Loucy (cell line): ENCODE measurements around the gene PILRA.

Source experiments
- H2AFZ ChIP-seq: fragments of 200-600 bp; sonication (generic); 2 replicates; pipeline ENCODE4 v1.6.0; 2016; ENCODE audit warnings: antibody characterized with exemption, mild to moderate bottlenecking, low read length, moderate library complexity
- H3F3A ChIP-seq: fragments of 200-600 bp; 2 replicates; pipeline ENCODE4 v1.6.0; 2016; ENCODE audit warnings: antibody characterized with exemption, low read depth, mild to moderate bottlenecking
- H3K27me3 ChIP-seq: fragments of 200-600 bp; sonication (generic); 2 replicates; pipeline ENCODE4 v1.6.1; 2014; ENCODE audit warnings: low read length, mild to moderate bottlenecking; ENCODE audit not compliant: insufficient read depth, poor library complexity, severe bottlenecking
- H3K36me3 ChIP-seq: fragments of 200-600 bp; sonication (generic); 2 replicates; pipeline ENCODE4 v1.6.1; 2016; ENCODE audit warnings: low read length; ENCODE audit not compliant: insufficient read depth
- H3K4me1 ChIP-seq: fragments of 200-600 bp; sonication (generic); 2 replicates; pipeline ENCODE4 v1.5.1; 2014; ENCODE audit warnings: low read length, mild to moderate bottlenecking; ENCODE audit not compliant: insufficient read depth, poor library complexity, severe bottlenecking
- H3K4me2 ChIP-seq: fragments of 200-600 bp; sonication (generic); 2 replicates; pipeline ENCODE4 v1.6.0; 2014; ENCODE audit warnings: antibody characterized with exemption, low read length, low read depth, mild to moderate bottlenecking; ENCODE audit not compliant: poor library complexity, severe bottlenecking
- H3K4me3 ChIP-seq: fragments of 200-600 bp; sonication (generic); 2 replicates; pipeline ENCODE4 v1.5.1; 2014; ENCODE audit warnings: low read length, mild to moderate bottlenecking, mixed read lengths; ENCODE audit not compliant: poor library complexity, severe bottlenecking
- H3K79me2 ChIP-seq: fragments of 200-600 bp; sonication (generic); 2 replicates; pipeline ENCODE4 v1.6.1; 2014; ENCODE audit warnings: low read length; ENCODE audit not compliant: insufficient read depth
- H3K9ac ChIP-seq: fragments of 200-600 bp; sonication (generic); 2 replicates; pipeline ENCODE4 v1.6.0; 2014; ENCODE audit warnings: mild to moderate bottlenecking, low read depth, low read length, moderate library complexity; ENCODE audit not compliant: poor library complexity, severe bottlenecking
- H3K9me2 ChIP-seq: fragments of 200-600 bp; sonication (generic); replicated peaks from 2 replicates; pipeline ENCODE4 v1.6.1; 2016; ENCODE audit warnings: low read depth, low read length, mixed read lengths
- H3K9me3 ChIP-seq: fragments of 200-600 bp; sonication (generic); 2 replicates; pipeline ENCODE4 v1.6.1; 2014; ENCODE audit warnings: mild to moderate bottlenecking, antibody characterized with exemption, low read length, low read depth; ENCODE audit not compliant: insufficient read depth
- H4K20me1 ChIP-seq: fragments of 200-600 bp; sonication (generic); 2 replicates; pipeline ENCODE4 v1.6.0; 2014; ENCODE audit warnings: antibody characterized with exemption, low read length, mild to moderate bottlenecking; ENCODE audit not compliant: insufficient read depth, poor library complexity, severe bottlenecking
- CTCF ChIP-seq: fragments of 200-600 bp; sonication (generic); conservative IDR thresholded peaks from 2 replicates; pipeline ENCODE4 v1.5.1; 2014; ENCODE audit warnings: mild to moderate bottlenecking, antibody characterized with exemption, low read length
- EZH2phosphoT487 ChIP-seq: fragments of 200-600 bp; IDR thresholded peaks from 2 replicates; pipeline ENCODE4 v1.6.1; 2018; ENCODE audit warnings: antibody characterized with exemption, mild to moderate bottlenecking, moderate library complexity, borderline replicate concordance

Gene PILRA

GRCh38 chr7:100433276-100433591, 59.9 kb downstream of the PILRA start:
- Histone ChIP-seq H3K9ac (peak overlapping the region; percentile 98), H3K9me3 (no peaks in the 10 kb centered on the region), H3K27me3 (no peaks in the 10 kb centered on the region), H4K20me1 (peaks cover 54% of the 10 kb centered on the region), H2AFZ (no peak overlapping the region), H3K4me2 (peak overlapping the region; percentile 83), H3K36me3 (peaks cover 33% of the 10 kb centered on the region; the same call in 1 of the 2 replicates), H3K4me1 (peaks cover 49% of the 10 kb centered on the region), H3K79me2 (peaks cover 66% of the 10 kb centered on the region), H3K9me2 (no peaks in the 10 kb centered on the region), H3K4me3 (peak overlapping the region; percentile 85), H3F3A (0 out of 2 replicates have a peak, but pooled peaks cover 6% of the 10 kb centered on the region)
- TF ChIP-seq CTCF (no peak), EZH2phosphoT487 (no peak)

GRCh38 chr7:100433592-100434296, 60.5 kb downstream of the PILRA start:
- Histone ChIP-seq H3K4me3 (peak overlapping the region; percentile 85), H3K9ac (no peak overlapping the region), H2AFZ (no peak overlapping the region), H3K9me3 (no peaks in the 10 kb centered on the region), H3K4me2 (peak overlapping the region; percentile 83), H3K36me3 (peaks cover 33% of the 10 kb centered on the region; the same call in 1 of the 2 replicates), H3K9me2 (no peaks in the 10 kb centered on the region), H3K79me2 (peaks cover 66% of the 10 kb centered on the region), H3F3A (0 out of 2 replicates have a peak, but pooled peaks cover 6% of the 10 kb centered on the region), H4K20me1 (peaks cover 54% of the 10 kb centered on the region), H3K27me3 (no peaks in the 10 kb centered on the region), H3K4me1 (peaks cover 49% of the 10 kb centered on the region)
- TF ChIP-seq EZH2phosphoT487 (no peak), CTCF (no peak)

- H3K4me1 ChIP-seq: peaks cover 49% of the 10 kb centered on the region
- H3K79me2 ChIP-seq: peaks cover 66% of the 10 kb centered on the region
- H3K4me2 ChIP-seq: peak overlapping the region; percentile 83
- H3K36me3 ChIP-seq: peaks cover 33% of the 10 kb centered on the region; the same call in 1 of the 2 replicates
- peak overlapping the region; percentile 99 for H3K4me3 ChIP-seq
- 0 out of 2 replicates have a peak, but pooled peaks cover 6% of the 10 kb centered on the region for H3F3A ChIP-seq
- no peaks in the 10 kb centered on the region for H3K27me3 ChIP-seq
- no peaks in the 10 kb centered on the region for H3K9me3 ChIP-seq
- no peaks in the 10 kb centered on the region for H3K9me2 ChIP-seq
- H3K9ac ChIP-seq: peak overlapping the region; percentile 96
- TF ChIP-seq CTCF (no peak), EZH2phosphoT487 (no peak)
- H4K20me1 ChIP-seq: peaks cover 54% of the 10 kb centered on the region
- no peak overlapping the region for H2AFZ ChIP-seq
Measured at GRCh38 chr7:100434297-100435144, 61.2 kb downstream of the PILRA start.
